Loucy (cell line): Measurements from ENCODE around the gene MYO7B.

ENCODE experiments used
- CTCF ChIP-seq: fragments of 200-600 bp; sonication (generic); conservative IDR thresholded peaks from 2 replicates; pipeline ENCODE4 v1.5.1; 2014; ENCODE audit warnings: mild to moderate bottlenecking, antibody characterized with exemption, low read length
- EZH2phosphoT487 ChIP-seq: fragments of 200-600 bp; IDR thresholded peaks from 2 replicates; pipeline ENCODE4 v1.6.1; 2018; ENCODE audit warnings: antibody characterized with exemption, mild to moderate bottlenecking, moderate library complexity, borderline replicate concordance

GRCh38 chr2:127597984-127598380, 62.5 kb downstream of the MYO7B start:
- no peak for TF ChIP-seq CTCF
- TF ChIP-seq EZH2phosphoT487: no peak
